GM12891 (cell line): ENCODE data around the gene ABAT.

Experiments
- PAX5 ChIP-seq: IDR thresholded peaks from 2 replicates; pipeline ENCODE4 v1.6.1; 2011; ENCODE audit warnings: low read length, moderate library complexity, mild to moderate bottlenecking; ENCODE audit not compliant: insufficient read depth, severe bottlenecking
- POLR2A ChIP-seq: IDR thresholded peaks from 2 replicates; pipeline ENCODE4 v1.6.1; 2011; ENCODE audit warnings: low read depth, low read length, control low read depth
- POLR2AphosphoS5 ChIP-seq: IDR thresholded peaks from 2 replicates; pipeline ENCODE4 v1.6.1; 2011; ENCODE audit warnings: low read depth, low read length, control low read depth
- POU2F2 ChIP-seq: IDR thresholded peaks from 2 replicates; pipeline ENCODE4 v1.6.1; 2011; ENCODE audit warnings: low read depth, mild to moderate bottlenecking, control low read depth, low read length, moderate library complexity
- SPI1 ChIP-seq: IDR thresholded peaks from 2 replicates; pipeline ENCODE4 v1.6.1; 2011; ENCODE audit warnings: low read depth, low read length, control low read depth
- TAF1 ChIP-seq: IDR thresholded peaks from 2 replicates; pipeline ENCODE4 v1.6.1; 2011; ENCODE audit warnings: low read depth, low read length, control low read depth

- TF ChIP-seq TAF1 (no peak), POLR2AphosphoS5 (no peak), POLR2A (no peak), POU2F2 (no peak), PAX5 (no peak), SPI1 (no peak)
Observed at GRCh38 chr16:8717892-8718415, 43.5 kb downstream of the ABAT start.
